K562 (cell line): Measurements from ENCODE around the gene OR2A25. TPM values are rescaled to one million over a fixed set of nuclear protein-coding genes. Genes with fewer than 3 reads are reported as not detected.

Source experiments
- ATAC-seq: fragments of 200-7000 bp; cut with Tn5 transposase; 3 replicates; pipeline ENCODE4 v1.9.1; 2020; ENCODE audit warnings: moderate library complexity
- BruUV-seq: library from RNA; stranded (reverse); fragments of 400-500 nt; replicated peaks from 2 replicates; lab custom pipeline; 2021; lab: Mats Ljungman, UMichigan
- CTCF ChIA-PET: fragments of 300-600 bp; formaldehyde crosslinking; extraction: SDS; loops from one replicate; lab custom pipeline; 2021; ENCODE audit warnings: low intra/inter-chr PET ratio; lab: Yijun Ruan, JAX
- POLR2A ChIA-PET: fragments of 300-600, 350-650 bp; sonication (Branson Sonifier 250); formaldehyde crosslinking; extraction: SDS; loops from one replicate; lab custom pipeline; 2021; ENCODE audit warnings: antibody characterized with exemption, inconsistent platforms; lab: Yijun Ruan, JAX
- DNase-seq, 4 experiments: peaks; one replicate each; pipeline versions ENCODE4 v3.0.0 to v3.0.0-alpha.2; 2011 to 2018; ENCODE audit warnings: low spot score in 3 of 4, mixed read lengths in 3 of 4; ENCODE audit errors: extremely low read depth in 1 of 4
- FAIRE-seq: peaks from 2 replicates; lab custom pipeline; 2011; peaks lifted over from hg19 to GRCh38; lab: Jason Lieb, UNC
- H2AFZ ChIP-seq: 2 replicates; pipeline ENCODE4 v1.6.0; 2011; ENCODE audit warnings: low read depth, low read length, control low read depth, inconsistent platforms
- H3K27ac ChIP-seq: fragments of 200-600 bp; 3 replicates; pipeline ENCODE4 v1.8.0; 2011; ENCODE audit warnings: low read depth, mild to moderate bottlenecking, control low read depth, inconsistent platforms, low read length, moderate library complexity, mixed read lengths; ENCODE audit errors: extremely low read depth
- H3K27me3 ChIP-seq, 2 experiments: fragments of 300-600 bp in 1 of 2; 2 replicates in 1 of 2; 3 replicates in 1 of 2; pipeline versions ENCODE4 v1.6.0 to v1.8.0; 2011; ENCODE audit warnings: inconsistent platforms in 2 of 2, low read length in 2 of 2, mild to moderate bottlenecking in 1 of 2, mixed read lengths in 1 of 2, moderate library complexity in 1 of 2; ENCODE audit not compliant: control insufficient read depth in 2 of 2, insufficient read depth in 2 of 2
- H3K36me3 ChIP-seq: fragments of 300-600 bp; 3 replicates; pipeline ENCODE4 v1.8.0; 2011; ENCODE audit warnings: mild to moderate bottlenecking, low read length, inconsistent platforms; ENCODE audit not compliant: control insufficient read depth, insufficient read depth
- H3K4me1 ChIP-seq, 2 experiments: fragments of 200-600 bp in 1 of 2; replicated peaks in 1 of 2; 2 replicates in 1 of 2; 3 replicates in 1 of 2; pipeline versions ENCODE4 v1.5.1 to v1.8.0; 2011; ENCODE audit warnings: inconsistent platforms in 2 of 2, low read length in 2 of 2, mild to moderate bottlenecking in 1 of 2, mixed read lengths in 1 of 2, moderate library complexity in 1 of 2; ENCODE audit not compliant: control insufficient read depth in 2 of 2, insufficient read depth in 2 of 2
- H3K4me2 ChIP-seq: 2 replicates; pipeline ENCODE4 v1.6.1; 2011; ENCODE audit warnings: low read length, control low read depth, inconsistent platforms, mixed read lengths; ENCODE audit not compliant: insufficient read depth
- H3K4me3 ChIP-seq: fragments of 200-600 bp; sonication (generic), shearing (Covaris generic); 2 replicates; pipeline ENCODE4 v1.5.1; 2016; ENCODE audit warnings: control low read depth, inconsistent platforms
- H3K79me2 ChIP-seq: fragments of 200-600 bp; 3 replicates; pipeline ENCODE4 v1.8.0; 2011; ENCODE audit warnings: low read length, inconsistent platforms; ENCODE audit not compliant: control insufficient read depth, insufficient read depth
- H3K9ac ChIP-seq, 2 experiments: 2 replicates each; pipeline versions ENCODE4 v1.6.0 to v1.6.1; 2011; ENCODE audit warnings: low read depth in 2 of 2, low read length in 2 of 2, control low read depth in 1 of 2, inconsistent platforms in 1 of 2, mild to moderate bottlenecking in 1 of 2, mixed read lengths in 1 of 2; ENCODE audit not compliant: insufficient read depth in 1 of 2
- H3K9me1 ChIP-seq: one replicate; pipeline ENCODE4 v1.6.0; 2011; ENCODE audit warnings: inconsistent platforms, mild to moderate bottlenecking, low read length, moderate library complexity; ENCODE audit not compliant: control insufficient read depth, insufficient read depth
- H3K9me3 ChIP-seq: replicated peaks from 2 replicates; pipeline ENCODE4 v1.5.1; 2011; ENCODE audit warnings: low read depth, low read length, inconsistent platforms; ENCODE audit not compliant: control insufficient read depth, insufficient read depth
- H4K20me1 ChIP-seq: replicated peaks from 2 replicates; pipeline ENCODE4 v1.6.1; 2011; ENCODE audit warnings: low read length, inconsistent platforms, mixed read lengths; ENCODE audit not compliant: control insufficient read depth, insufficient read depth
- ESRRA ChIP-seq: fragments of 450-650 bp; IDR thresholded peaks from 2 replicates; pipeline ENCODE4 v1.6.1; 2014; ENCODE audit warnings: low read depth, mild to moderate bottlenecking, moderate library complexity, borderline replicate concordance
- PHB2 ChIP-seq: fragments of 450-650 bp; IDR thresholded peaks from 2 replicates; pipeline ENCODE4 v1.6.1; 2017; ENCODE audit warnings: low read depth
- WGBS: fragments of 100-300 bp; shearing (Covaris generic); methylation state at CpG from one replicate; pipeline ENCODE4 v1.1.6; 2016; ENCODE audit warnings: low coverage, mixed read lengths; ENCODE audit not compliant: insufficient coverage; ENCODE audit errors: missing lambda C conversion rate; 5-methylcytosine and 5-hydroxymethylcytosine counted together
- in situ Hi-C: fragments of 300-500 bp; cut with MboI; formaldehyde crosslinking; loops from 4 replicates; pipeline ENCODE4 v1.15.0; 2018; ENCODE audit warnings: inconsistent platforms, mixed read lengths
- intact Hi-C: fragments of 100-400 bp; cut with micrococcal nuclease; formaldehyde crosslinking; loops from 2 replicates; pipeline ENCODE4 v1.14.2; 2022
- polyA plus RNA-seq, 8 experiments: library from polyadenylated mRNA; depleted of rRNA in 4 of 8; stranded (reverse) in 5 of 8; unstranded in 3 of 8; fragments of >200 nt; fragmentation: Nextera tagmentation in 2 of 8; fragmentation: Illumina TruSeq in 1 of 8; extraction: Ambion mirVana in 2 of 8; extraction: Trizol in 1 of 8; gene quantifications; 2 replicates each; pipeline versions ENCODE4 v1.2.1 to v1.2.3, GENCODE V29; 2011 to 2014; ENCODE audit warnings: inconsistent platforms in 1 of 8, missing spikeins in 1 of 8
- total RNA-seq, 7 experiments: library from RNA; depleted of rRNA in 6 of 7; stranded (reverse); fragments of >200 nt in 6 of 7; fragmentation: Illumina TruSeq in 2 of 7; extraction: Trizol in 2 of 7; gene quantifications; 2 replicates each; pipeline versions ENCODE4 v1.2.1 to v1.2.3, GENCODE V29; 2011 to 2021; ENCODE audit warnings: low replicate concordance in 1 of 7
- TF ChIP-seq, protein P1 (sequence below): fragments of 250-450 bp; sonication (Bioruptor Pico); IDR thresholded peaks from 2 replicates; pipeline ENCODE4 v1.5.0; 2021; ENCODE audit warnings: mild to moderate bottlenecking, moderate library complexity

OR2A25 gene
- total and polyA plus RNA-seq, 9 of the 15 experiments (the other 6 are each of a cell fraction or from before 2014, with no cell fraction given): not detected

DNA sequence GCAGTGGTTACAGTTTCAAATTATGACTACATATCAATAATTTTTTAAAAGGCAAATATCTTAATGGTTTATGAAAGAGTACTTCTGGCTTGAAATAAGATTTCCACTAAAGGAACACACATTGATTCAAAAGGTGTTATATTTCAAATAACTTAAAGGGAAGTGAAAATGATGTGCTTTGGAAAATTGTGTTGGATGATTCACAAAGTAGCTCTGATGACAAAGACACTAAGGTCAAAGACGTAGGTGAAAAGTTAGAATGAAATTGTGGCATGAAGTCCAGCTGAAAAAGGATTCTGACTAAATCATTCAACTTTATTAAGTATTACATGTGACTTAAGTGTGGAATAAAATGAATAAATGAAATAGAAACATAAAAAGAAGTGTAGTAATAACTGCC, 41.6 kb upstream of the OR2A25 start:
- in situ Hi-C loops (no loop called here), intact Hi-C loops (loop anchor here (5.0 kb wide), 1 partner anchor 131 kb away; no protein-coding TSS in a partner anchor)
- no peak overlapping the region for H3K4me2 ChIP-seq
- H3K4me3 ChIP-seq: no peak overlapping the region
- no peaks in the 10 kb centered on the region for H3K79me2 ChIP-seq
- no peak for DNase-seq
- H3K9me1 ChIP-seq: no peaks in the 10 kb centered on the region
- no peak overlapping the region for H3K27ac ChIP-seq
- 0% methylated on average over 1 of the region's 1 CpG for WGBS
- H2AFZ ChIP-seq: no peak overlapping the region
- no TSS peak for BruUV-seq
- no peak for ATAC-seq
- no peak overlapping the region for H3K9ac ChIP-seq
- H3K9me3 ChIP-seq: no peaks in the 10 kb centered on the region
- H3K27me3 ChIP-seq: peaks cover 0 to 3% of the 10 kb centered on the region in 2 experiments; a peak in 2 of 5 replicates
- no peak for TF ChIP-seq ESRRA
- TF ChIP-seq, protein P1, sequence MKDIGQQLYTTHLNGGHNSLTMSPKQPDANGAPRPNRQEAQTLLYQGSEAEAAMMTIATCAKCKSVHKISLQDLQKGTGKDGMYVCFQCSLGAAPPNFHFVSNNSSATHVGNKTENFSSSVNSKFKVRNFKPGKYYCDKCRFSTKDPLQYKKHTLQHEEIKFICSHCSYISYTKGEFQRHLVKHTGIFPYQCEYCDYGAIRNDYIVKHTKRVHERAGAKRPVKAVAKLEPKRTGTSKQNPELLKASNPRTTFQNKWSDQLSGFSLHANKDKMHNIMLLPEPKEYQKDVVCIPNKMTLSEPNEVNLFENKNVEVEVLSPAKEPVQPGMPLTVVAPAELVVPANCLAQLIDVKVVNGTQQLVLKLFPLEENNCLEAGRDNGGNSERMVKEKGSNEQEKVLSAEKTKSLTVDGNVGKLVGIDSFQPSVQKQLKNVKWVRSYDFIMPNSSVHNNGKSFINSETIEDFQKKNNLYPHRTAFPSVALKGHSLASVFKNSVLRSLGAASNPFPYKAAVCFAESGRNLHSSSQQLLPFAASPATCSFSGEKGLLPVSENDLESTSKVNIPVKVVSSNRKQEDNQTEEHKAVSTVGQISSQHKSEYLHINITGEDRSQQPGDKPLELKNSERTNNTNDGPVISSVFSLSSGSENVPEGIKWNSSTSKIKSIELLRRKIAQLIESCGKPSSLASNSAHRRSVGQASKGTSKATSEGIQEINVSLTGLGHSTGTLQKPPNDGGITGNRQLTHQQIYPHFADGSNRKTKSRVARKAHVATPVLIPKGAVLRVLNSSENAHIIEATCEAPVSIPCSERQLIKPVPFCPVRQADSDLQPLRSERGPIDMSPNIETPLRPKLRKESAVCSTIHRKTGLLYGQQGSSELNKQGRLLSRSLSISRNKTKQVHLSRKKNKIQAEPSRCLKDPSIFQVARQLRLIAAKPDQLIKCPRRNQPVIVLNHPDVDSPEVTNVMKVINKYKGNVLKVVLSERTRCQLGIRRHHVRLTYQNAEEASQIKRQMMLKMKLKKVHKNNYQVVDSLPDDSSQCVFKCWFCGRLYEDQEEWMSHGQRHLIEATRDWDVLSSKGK: no peak
- TF ChIP-seq PHB2: no peak
- no peak for FAIRE-seq
- no peaks in the 10 kb centered on the region for H3K4me1 ChIP-seq
- H3K36me3 ChIP-seq: no peaks in the 10 kb centered on the region
- ChIA-PET CTCF (no interaction called here), POLR2A (no interaction called here)
- no peaks in the 10 kb centered on the region for H4K20me1 ChIP-seq
